Prostate gland (tissue), 2 donors: ENCODE measurements around the gene TMEM192.

ENCODE experiments used
- POLR2A ChIP-seq: fragments of 450-650 bp; IDR thresholded peaks from one replicate; pipeline ENCODE4 v1.6.1; 2016; ENCODE audit warnings: antibody characterized with exemption, mild to moderate bottlenecking
- POLR2AphosphoS5 ChIP-seq: sonication (generic); formaldehyde crosslinking; IDR thresholded peaks from one replicate; pipeline ENCODE4 v1.6.1; 2017; ENCODE audit warnings: antibody characterized with exemption
- TF ChIP-seq, protein P1 (sequence below), 4 experiments: fragments of 200-600 bp in 2 of 4; fragments of 450-650 bp in 2 of 4; sonication (generic) in 2 of 4; IDR thresholded peaks; 1 replicate in 3 of 4; 2 replicates in 1 of 4; pipeline ENCODE4 v1.5.1; 2016 to 2019; ENCODE audit warnings: antibody characterized with exemption in 4 of 4, mild to moderate bottlenecking in 2 of 4, moderate library complexity in 2 of 4

DNA sequence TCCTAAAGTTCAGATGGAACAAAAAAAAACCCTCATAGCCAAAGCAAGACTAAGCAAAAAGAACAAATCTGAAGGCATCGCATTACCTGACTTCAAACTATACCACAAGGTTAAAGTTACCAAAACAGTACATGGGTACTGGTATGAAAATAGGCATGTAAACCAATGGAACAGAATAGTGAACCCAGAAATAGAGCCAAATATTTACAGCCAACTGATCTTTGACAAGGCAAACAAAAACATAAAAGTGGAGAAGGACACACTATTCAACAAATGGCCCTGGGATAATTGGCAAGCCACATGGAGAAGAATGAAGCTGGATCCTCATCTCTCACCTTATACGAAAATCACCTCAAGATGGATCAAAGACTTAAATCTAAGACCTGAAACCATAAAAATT lies 44.2 kb upstream of the TMEM192 start:
- TF ChIP-seq, protein P1, sequence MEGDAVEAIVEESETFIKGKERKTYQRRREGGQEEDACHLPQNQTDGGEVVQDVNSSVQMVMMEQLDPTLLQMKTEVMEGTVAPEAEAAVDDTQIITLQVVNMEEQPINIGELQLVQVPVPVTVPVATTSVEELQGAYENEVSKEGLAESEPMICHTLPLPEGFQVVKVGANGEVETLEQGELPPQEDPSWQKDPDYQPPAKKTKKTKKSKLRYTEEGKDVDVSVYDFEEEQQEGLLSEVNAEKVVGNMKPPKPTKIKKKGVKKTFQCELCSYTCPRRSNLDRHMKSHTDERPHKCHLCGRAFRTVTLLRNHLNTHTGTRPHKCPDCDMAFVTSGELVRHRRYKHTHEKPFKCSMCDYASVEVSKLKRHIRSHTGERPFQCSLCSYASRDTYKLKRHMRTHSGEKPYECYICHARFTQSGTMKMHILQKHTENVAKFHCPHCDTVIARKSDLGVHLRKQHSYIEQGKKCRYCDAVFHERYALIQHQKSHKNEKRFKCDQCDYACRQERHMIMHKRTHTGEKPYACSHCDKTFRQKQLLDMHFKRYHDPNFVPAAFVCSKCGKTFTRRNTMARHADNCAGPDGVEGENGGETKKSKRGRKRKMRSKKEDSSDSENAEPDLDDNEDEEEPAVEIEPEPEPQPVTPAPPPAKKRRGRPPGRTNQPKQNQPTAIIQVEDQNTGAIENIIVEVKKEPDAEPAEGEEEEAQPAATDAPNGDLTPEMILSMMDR (IDR thresholded peaks at IDR 0.05): no peak
- no peak for TF ChIP-seq POLR2A
- no peak for TF ChIP-seq POLR2AphosphoS5
